ENCODE measurements around the gene MRPL49.

The MRPL49 gene

GRCh38 chr11:65121865-65122696, at the start of gene MRPL49, which contains the start of gene FAU:
MRPL49 (plus strand) TSS chr11:65122321; CDS start chr11:65122347, 26 bp downstream.
FAU (minus strand) TSS chr11:65122134; CDS start chr11:65121813, 321 bp downstream.
- peak; percentile 98 for DNase-seq

DNA sequence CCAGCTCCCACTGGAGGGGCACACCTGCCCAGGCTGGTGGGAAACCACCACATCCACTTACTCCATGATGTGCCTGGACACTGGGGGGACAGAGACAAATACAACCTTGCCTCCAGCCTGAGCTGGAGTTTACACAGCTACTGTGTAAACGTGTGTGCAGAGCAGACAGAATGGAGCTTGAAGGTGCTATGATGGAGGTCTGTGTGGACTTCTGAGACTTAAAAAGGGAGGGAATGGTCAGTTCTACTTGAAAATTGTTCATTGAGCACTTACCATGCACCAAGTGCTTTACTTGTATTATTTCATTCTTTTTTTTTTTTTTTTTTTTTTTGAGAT, 49.5 kb upstream of the MRPL49 start:
- DNase-seq, result no peak

- DNase-seq, result no peak
Measured at GRCh38 chr11:65077451-65077850, 44.7 kb upstream of the MRPL49 start.

GRCh38 chr11:65078151-65078550, 44.0 kb upstream of the MRPL49 start:
- peak; percentile 60 for DNase-seq

- DNase-seq, result no peak
Measured at GRCh38 chr11:65078786-65079342, 43.3 kb upstream of the MRPL49 start.

DNA sequence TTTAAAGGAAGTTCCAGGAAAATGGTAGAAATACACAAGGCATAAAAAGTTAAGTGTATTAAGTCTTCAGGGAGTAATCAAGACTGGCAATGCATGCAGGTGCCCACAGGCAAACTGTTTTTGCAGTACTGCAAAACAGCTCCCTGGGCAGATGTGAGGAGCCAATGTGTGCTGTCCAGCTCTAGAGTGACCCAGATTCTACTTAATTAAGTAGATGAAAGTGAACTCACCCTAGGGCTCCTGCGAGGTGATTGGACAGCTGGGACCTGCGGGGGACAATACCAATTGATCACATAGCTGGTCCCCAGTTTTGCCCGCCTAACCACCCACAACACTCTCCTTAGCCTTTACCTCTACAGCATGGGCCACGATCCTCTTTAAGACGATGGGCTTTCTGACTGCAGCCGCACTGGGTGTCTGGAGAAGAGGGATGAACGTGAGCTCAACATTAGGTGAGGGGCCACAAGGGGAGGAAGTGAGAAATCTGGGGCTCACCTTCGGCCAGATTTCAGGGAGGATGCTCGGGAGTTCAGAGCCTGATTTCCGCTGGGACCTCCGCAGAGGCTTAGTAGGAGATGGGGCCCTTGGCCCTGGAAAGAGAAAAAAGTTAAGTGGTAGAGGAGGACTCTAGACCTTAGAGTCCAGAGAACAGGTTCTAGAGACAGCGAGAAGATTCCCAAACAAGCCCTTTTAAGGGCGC, 38.8 kb upstream of the MRPL49 start:
- DNase-seq, result peak; percentile 15

GRCh38 chr11:65083834-65084597, 38.1 kb upstream of the MRPL49 start, which contains the start of the genes CDCA5 and ZFPL1:
CDCA5 (minus strand) TSS chr11:65084040; CDS start chr11:65083978, 62 bp downstream.
ZFPL1 (plus strand) TSS chr11:65084222; CDS start chr11:65084699, 477 bp downstream.
- peak; percentile 94 for DNase-seq

DNA sequence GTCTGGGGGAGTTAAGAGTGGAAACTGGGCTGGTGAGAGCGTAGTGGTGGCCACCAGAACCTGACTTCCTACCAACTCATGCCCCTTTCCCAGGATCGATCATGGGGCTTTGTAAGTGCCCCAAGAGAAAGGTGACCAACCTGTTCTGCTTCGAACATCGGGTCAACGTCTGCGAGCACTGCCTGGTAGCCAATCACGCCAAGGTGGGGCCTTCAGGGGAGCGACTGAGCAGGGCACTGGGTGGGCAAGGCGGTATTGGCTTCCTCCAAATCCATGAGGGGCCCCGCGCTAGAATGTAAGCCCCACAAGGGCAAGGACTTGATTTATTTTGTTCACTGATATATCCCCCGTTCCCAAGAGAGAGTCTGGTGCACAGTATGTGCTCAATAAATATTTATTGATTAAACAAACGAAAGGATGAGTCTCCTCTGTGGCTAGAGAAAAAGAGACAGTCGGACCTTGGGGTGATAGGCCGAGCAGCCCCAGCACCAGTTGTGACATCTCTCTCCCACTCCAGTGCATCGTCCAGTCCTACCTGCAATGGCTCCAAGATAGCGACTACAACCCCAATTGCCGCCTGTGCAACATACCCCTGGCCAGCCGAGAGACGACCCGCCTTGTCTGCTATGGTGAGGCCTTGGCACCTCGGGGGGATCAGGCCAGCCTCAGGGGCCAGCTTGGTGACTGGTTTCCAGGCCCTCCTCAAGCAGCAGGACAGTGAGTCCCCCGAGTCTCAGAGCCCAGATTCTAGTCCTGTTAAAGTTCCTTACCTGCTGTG, 37.3 kb upstream of the MRPL49 start:
- DNase-seq, result no peak

- DNase-seq, result no peak
Measured at GRCh38 chr11:65085446-65085845, 36.7 kb upstream of the MRPL49 start.

GRCh38 chr11:65086809-65087208, 35.3 kb upstream of the MRPL49 start:
- no peak for DNase-seq

- DNase-seq, result no peak
Measured at GRCh38 chr11:65087216-65087615, 34.9 kb upstream of the MRPL49 start.

- DNase-seq, result no peak
Measured at GRCh38 chr11:65087827-65088226, 34.3 kb upstream of the MRPL49 start.

DNA sequence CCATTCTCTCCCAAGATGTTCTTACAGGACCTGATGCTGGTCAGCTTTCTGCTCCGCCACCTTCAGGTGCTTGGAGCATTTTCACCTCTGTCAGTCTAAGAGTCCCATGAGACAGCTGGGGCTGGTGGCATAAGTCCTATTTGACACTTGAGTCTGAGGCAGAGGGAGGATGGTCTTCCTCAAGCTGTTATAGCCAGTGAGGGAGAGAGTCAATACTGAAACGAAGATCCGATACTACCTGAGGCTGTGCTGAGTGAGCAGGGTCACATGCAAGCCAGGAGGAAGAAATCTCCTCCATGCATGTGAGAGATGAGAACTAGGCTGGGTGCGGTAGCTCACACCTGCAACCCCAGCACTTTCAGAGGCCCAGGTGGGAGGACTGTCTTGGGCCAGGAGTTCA, 32.5 kb upstream of the MRPL49 start:
- DNase-seq, result no peak

DNA sequence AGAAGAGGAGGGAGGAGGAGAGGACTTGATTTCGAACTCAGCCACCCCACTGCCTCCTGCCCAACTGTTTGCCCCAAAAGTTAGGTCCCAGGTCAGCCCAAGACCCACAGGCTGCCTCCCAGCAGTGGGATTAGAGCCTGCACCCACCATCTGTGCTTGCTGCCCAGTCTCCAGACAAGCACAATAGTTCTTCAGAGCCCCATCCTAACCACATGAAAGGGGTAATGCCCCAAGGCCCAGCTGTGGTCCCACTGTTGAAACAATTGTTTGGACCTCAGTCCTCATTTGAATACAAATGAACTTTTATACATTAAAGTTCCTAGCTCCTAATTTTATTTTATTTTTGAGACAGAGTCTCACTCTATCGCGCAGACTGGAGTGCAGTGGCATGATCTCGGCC, 31.5 kb upstream of the MRPL49 start:
- DNase-seq, result no peak

GRCh38 chr11:65095427-65095826, 26.7 kb upstream of the MRPL49 start:
- DNase-seq, result no peak

DNA sequence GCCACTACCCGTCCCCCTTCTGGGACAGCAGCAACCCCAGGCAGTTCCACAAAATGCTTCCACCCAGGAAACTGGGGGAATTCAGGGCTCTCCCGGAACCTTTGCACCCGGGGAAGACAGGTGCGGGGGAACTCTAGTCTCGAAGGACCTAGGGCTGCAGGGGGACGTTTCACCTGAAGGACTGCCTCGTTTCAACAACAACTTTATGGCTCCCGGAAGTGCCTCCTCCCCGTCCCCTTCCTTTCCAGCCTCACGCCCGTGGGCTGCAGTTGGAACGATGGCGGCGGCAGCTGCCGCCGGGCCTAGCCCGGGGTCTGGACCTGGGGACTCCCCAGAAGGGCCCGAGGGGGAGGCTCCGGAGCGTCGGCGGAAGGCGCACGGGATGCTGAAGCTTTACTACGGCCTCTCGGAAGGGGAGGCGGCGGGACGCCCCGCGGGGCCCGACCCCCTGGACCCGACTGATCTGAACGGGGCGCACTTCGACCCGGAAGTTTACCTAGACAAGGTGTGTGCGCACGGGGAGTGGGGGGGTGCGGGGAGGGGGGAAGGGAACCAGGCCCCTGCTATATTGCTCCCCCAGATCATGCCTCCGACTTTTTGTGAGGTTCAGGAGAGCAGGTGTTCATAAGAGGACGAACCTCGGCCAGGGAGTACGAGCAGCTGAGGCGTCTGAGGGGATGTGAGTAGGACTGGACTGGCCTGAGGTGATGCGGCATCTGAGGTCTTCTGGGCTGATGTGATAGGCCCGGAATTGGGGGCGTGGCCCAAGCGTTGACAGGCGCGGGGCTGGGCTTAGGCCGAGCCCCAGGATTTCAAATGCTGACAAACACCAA, 25.9 kb upstream of the MRPL49 start, which contains the start of gene VPS51:
Gene VPS51 (plus strand): TSS at position 241 of the 833 bp plus-strand sequence. CDS start 37 bp downstream, at position 278.
- DNase-seq, result peak; percentile 94

- no peak for DNase-seq
Measured at GRCh38 chr11:65096926-65097325, 25.2 kb upstream of the MRPL49 start.

GRCh38 chr11:65100674-65101350, 21.3 kb upstream of the MRPL49 start:
- no peak for DNase-seq

DNA sequence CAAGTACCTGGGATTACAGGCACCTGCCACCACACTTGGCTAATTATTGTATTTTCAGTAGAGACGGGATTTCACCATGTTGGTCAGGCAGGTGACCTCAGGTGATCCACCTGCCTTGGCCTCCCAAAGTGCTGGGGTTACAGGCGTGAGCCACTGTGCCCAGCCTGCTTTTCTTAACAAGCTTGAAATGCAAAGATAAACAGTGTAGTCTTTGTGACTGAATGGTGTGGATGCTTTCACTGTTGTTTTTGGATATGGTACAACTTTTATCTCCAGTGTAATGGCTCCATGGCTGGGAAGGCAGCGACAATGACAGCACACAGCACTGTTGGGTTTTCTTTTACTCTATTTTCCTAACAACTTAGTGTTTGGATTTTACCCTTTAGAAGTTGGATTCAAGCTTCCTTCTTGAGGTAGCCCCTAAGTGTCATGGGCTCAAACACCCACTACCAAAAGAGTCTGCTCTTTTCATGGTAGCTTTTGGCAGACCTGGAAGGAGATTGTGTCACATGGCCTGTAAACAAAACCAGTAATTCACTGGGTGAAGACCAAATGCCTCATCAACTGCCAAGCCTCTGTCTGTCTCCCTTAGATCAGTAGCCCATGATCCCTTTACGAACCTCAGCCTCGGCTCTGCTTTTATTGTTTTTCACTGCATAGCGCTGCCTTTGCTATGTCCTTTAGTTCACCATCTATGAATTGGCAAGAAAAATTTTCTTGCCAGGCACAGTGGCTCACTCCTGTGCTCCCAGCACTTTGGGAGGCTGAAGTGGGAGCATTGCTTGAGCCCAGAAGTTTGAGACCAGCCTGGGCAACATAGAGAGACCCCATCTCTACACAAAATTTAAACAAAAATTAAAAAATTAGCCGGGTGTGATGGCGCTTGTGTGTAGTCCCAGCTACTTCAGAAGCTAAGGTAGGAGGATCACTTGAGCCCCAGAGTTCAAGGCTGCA, 19.7 kb upstream of the MRPL49 start:
- DNase-seq, result no peak

All from hematopoietic multipotent progenitor cell treated with erythropoietin and hydrocortisone succinate and interleukin-3 and kit ligand, for 8 days (in vitro differentiated cells).